ENCODE data around the gene ANP32A.
A peak's percentile ranks its signal among the peaks of the same experiment; 100 is the strongest.
"Not testable (repeated sequence)": the region's sequence is repeated elsewhere in the genome, so short reads cannot be mapped to it uniquely, and the experiment has no call there.

ANP32A gene

DNA sequence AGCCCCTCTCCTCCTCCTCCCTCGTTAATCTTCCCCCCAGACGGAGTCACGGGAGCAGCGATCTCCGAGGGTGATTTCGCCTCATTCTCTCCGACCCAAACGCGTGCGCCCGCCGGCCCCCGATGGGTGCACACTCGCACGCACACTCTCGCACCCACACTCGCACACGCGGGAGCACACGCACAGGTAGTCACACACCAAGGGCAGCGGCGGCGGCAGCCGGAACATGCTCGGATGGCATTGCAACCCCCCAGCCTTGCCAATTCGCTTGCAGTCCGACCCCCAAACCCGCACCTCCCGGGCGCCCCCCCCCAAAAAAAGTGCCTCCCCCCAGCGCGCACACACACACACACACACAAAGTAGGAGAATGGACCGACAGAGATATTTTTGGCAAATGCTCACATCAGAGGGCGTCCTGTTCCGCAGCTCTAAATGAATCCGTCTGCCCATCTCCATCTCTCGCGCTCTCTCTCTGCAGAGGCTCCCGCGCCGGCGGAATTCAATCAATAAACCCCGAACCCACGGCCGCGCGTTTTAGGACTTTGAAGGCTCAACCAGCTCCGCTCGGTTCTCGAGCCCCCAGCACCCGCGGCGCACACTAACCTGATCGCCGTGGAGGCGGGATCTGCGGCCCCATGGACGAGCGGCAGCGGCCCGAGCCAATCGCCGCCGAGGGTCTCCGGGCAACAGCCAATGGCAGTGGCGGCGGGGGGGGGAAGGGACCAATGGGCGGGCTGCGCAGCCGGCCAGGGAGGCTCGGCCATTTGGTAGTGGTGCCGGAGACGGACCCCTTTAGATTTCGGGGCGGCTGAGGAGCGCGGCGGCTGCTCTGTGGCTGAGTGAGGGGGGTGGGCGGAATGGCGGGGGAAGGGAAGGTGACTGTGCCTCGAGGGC is at the start of gene ANP32A:
Gene ANP32A, minus strand, starts transcription at position 601 of the 895 bp plus-strand sequence. Its CDS starts 144 bp downstream, at position 457.
- DNase-seq, result peak; percentile 95 to 97 (median 96)

GRCh38 chr15:68868296-68868695 is 47.6 kb upstream of the ANP32A start:
- no peak for DNase-seq

GRCh38 chr15:68862415-68862814 is 41.7 kb upstream of the ANP32A start:
- no peak for DNase-seq

GRCh38 chr15:68858666-68859065 is 38.0 kb upstream of the ANP32A start:
- DNase-seq, result not testable (repeated sequence)

DNA sequence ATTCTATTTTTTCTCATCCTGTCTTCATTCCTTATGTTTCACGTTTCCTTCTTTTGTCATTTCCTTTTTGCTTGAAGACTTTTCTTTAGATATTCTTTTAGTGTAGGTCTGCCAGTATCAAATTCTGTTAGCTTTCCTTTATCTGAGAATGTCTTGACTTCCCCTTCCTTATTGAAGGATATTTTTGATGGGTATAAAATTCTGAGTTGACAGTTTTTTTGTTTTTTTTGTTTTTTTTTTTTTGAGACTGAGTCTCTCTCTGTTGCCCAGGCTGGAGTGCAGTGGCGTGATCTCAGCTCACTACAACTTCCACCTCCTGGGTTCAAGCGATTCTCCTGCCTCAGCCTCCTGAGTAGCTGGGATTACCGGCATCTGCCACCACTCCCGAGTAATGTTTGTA is 36.7 kb upstream of the ANP32A start:
- not testable (repeated sequence) for DNase-seq

- no peak for DNase-seq
These were observed 31.8 kb upstream of the ANP32A start for GRCh38 chr15:68852461-68852860.

DNA sequence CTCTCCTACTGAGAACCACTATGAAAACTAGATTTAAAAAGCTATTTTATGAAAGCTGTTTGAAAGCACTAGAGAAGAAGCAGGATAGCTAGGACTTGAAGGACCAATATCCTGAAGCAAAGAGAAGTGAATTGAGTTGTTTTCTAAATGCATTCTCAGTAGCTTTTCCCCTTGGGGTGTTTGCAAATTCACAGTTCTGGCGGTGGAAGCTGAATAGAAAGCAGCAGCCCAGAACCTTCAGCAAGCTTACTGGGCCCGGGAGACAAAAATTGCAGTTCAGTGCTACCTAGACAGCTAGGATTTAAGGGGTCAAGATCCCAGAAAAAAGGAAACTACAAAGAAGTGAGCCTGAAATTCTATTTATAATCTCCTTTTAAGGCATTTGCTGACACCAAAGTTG is 31.3 kb upstream of the ANP32A start:
- no peak for DNase-seq

DNA sequence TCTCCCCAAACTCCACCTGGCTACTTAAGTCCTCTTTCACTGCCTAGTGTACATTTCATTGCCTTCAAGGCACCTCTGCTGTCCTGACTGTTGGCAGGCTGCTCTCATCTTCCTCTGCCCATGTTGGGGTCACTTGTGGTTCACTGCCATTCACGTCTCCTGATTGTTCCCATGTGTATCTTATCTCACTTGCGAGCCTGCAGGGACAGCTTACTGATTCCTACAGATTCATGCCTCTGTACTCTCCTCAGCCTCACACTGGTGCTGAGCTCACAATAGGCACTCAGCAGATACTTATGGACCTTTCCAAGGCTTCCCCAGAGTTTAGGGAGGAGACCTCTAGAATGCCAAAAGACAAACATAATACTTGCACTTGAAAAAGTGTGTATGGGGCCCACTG is 28.8 kb upstream of the ANP32A start:
- DNase-seq, result no peak

GRCh38 chr15:68846851-68847439 is 26.2 kb upstream of the ANP32A start:
- no peak for DNase-seq

DNA sequence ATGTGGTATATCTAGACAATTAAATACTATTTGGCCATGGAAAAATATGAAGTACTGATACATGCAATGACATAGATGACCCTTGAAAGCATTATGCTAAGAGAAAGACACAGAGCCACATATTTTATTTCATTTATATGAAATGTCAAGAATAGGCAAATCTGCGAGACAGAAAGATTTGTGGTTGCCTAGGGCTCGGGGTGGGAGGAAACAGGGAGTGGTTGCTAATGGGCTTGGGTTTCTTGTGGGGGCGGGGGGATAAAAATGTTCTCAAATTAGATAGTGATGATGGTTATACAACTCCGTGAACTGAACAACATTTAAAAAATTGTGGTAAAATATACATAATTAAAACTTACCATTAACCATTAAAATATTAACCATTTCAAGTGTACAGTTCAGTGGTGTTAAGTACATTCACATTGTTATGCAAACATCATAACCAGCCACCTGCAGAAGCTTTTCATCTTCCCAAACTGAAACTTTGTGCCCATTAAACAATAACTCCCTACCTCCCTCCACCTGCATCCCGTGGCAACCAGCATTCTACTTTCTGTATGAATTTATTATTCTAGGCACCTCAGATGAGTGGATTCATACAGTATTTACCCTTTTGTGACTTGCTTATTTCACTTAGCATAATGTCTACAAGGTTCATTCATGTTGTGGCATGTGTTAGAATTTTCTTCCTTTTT is 24.3 kb upstream of the ANP32A start:
- no peak for DNase-seq

DNA sequence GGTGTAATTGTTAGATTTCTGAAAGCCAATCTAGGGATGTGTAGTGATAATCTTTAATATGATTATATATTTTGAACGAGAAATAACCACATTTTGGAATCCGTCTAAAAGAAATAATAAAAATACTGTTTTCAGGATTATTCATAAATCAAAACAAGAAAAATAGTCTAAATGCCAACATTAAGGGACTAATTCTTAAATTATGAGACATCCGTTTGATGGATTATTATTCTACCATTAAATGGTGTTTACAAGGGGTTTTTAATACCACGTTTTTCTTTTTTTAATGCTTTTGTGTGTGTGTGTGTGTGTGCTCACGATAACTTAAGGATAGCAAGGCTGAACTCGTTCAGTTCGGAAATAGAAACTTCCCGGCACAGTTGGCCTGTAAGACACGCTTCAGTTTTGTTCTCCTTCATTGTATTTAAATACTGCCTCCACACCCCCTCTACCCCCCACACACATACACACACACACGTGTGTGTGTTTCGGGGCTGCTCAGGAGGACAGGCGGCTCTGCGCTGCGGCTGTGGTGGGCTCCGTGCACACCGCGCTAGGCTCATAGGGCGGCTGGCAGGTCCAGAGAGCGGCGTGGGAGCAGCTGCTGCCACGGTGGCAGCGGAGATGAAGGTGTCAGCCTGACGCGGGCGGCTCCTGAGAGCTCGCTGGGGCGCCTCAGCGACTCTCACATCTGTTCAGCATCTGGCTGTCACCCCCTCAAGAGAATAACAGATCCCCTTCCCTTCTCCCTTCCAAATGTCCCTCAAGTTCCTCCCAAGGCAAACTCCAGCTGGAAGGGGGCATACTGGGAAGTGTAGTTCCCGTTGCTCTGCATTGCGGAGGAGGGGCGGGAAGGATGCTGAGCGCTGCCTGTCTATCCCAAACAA is 23.0 kb upstream of the ANP32A start:
- DNase-seq, result no peak

DNA sequence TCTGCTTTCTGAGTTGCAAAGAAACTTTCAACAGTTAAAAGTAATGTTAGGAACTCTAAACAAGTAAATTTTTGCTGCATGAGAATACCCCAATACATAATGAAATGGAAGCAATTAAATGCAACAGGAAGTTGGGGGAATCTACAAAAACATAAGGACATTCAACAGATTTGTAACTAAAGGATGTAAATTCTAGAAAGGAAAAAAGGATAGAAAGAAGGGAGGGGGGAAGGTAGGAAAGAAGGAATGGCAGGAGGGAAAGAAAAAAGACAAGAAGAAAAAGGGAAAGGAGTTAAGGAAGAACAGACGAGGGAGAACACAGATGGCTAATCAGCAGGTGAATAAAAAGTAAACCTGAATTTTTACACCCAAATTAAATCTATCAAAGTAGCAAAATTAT is 22.3 kb upstream of the ANP32A start:
- no peak for DNase-seq

DNA sequence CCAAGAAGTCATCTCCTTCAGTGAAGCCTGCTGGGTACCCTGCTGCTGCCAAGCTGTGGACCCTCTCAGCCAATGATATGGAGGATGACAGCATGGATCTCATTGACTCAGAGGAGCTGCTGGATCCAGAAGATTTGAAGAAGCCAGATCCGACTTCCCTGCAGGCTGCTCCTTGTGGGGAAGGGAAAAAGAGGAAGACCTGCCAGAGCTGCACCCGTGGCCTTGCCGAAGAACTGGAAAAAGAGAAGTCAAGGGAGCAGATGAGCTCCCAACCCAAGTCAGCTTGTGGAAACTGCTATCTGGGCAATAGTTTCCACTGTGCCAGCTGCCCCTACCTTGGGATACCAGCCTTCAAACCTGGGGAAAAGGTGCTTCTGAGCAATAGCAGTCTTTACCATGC is 13.7 kb upstream of the ANP32A start:
- no peak for DNase-seq

GRCh38 chr15:68833700-68834331 is 13.1 kb upstream of the ANP32A start:
- no peak for DNase-seq

DNA sequence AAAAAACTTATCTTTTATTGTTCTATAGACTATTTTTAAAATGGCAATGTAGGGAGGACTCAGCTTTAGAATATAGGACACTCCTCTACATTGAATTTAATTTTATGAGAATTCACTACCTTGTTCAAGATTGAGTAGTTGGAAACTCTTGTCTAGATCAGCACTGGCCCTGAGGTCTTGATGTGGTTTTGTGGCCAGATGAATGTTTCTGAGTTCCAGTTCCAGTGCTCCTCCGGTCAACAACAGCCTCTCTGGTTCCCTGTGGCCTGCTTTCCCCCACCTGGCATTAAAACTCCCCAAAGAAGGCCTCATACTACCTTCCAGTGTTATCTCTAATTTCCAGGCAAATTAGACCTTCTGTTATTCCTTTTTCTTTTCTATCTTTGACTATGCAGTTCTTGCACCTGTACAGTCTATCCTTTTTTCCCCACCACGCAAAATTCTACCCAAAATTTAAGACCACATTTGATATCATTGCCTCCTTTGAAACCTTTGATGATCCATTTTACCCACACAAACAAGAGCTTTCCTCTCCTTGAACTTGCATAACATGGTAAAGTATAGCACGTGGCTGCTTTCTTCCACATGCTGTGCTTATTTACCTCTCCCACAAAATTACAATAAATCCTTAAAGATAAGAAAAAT is 9.6 kb upstream of the ANP32A start:
- no peak for DNase-seq

GRCh38 chr15:68829068-68829467 is 8.4 kb upstream of the ANP32A start:
- no peak for DNase-seq

DNA sequence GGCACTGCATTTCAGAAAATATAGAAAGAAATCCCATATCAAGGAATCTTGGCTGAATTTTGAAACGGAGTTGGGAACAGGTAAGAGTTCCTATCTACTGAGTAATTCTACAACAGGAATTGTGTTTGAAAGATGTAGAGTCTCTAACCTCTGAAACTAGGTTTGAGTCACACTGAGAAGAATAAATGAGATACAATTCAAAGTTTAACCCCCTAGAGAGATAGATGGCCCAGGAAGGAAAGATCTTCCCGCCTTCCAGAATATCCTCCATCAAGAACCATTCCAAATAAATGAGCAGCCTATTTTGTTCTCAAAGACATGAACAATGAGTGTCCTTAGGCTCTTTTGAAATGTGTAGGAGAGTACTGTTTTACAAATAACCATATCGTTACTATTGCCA is 2.9 kb upstream of the ANP32A start:
- no peak for DNase-seq

- DNase-seq, result no peak
These were observed 2.1 kb upstream of the ANP32A start for GRCh38 chr15:68822818-68823217.

- no peak for DNase-seq
These were observed 1.2 kb upstream of the ANP32A start for GRCh38 chr15:68821841-68822381.

DNA sequence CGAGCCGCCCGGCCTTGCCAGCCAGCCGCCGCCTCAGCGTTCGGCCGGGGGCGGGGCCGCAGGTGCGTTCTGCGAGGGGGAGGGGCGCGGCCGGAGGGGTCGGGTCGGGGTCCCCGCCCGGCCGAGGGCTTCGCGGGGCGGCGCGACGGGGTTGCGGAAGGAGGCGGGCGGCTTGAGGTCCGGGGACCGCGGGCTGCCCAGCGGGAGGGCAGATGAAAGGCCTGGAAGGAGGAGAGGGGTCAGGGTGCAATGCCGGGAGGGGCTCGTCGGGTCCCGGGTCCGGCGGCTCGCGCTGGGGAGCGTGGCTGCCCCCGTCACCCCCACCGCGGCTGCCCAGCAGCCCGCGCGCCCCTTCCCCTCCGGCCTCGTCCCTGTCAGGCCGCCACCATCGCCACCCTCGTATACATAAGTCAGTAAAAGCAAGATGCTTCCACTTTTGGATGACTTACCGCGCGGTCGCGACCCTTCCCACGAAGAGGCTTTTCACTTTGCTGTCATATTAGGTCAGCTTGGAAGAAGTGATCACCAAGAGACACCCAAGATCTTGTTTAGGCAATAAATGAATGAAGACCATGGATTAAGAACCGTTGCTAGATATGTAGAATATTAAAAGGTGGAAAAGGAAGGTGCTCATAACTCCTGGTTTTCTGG is 620 bp upstream of the ANP32A start:
- no peak for DNase-seq
